ENCODE results near the gene DOCK1.
A peak's percentile ranks its signal among the peaks of the same experiment; 100 is the strongest.
"Not testable (repeated sequence)": the region's sequence is repeated elsewhere in the genome, so short reads cannot be mapped to it uniquely, and the experiment has no call there.

The DOCK1 gene

GRCh38 chr10:126938121-126938520 lies 32.9 kb downstream of the DOCK1 start:
- H3K4me1 ChIP-seq; H3K4me3 ChIP-seq; in situ Hi-C loops (cut with MboI; ENCODE audit: low sequenced_read_pairs); DNase-seq (ENCODE audit: low spot score in 2 of 2); H3K27me3 ChIP-seq (ENCODE audit: low read depth); H3K9me3 ChIP-seq; H3K36me3 ChIP-seq (replicated peaks): not testable (repeated sequence)

GRCh38 chr10:126939706-126940105 lies 34.5 kb downstream of the DOCK1 start:
- DNase-seq (ENCODE audit: low spot score in 2 of 2) = peak in 1 of 2 experiments; percentile 22
- H3K27me3 ChIP-seq (ENCODE audit: low read depth) = no peaks in the 10 kb centered on the region
- H3K36me3 ChIP-seq (replicated peaks) = no peaks in the 10 kb centered on the region
- no peaks in the 10 kb centered on the region for H3K4me1 ChIP-seq
- no peaks in the 10 kb centered on the region; the same call in 1 of the 2 replicates for H3K9me3 ChIP-seq
- no peak overlapping the region for H3K4me3 ChIP-seq
- in situ Hi-C loops (cut with MboI; ENCODE audit: low sequenced_read_pairs) = no loop called here

DNA sequence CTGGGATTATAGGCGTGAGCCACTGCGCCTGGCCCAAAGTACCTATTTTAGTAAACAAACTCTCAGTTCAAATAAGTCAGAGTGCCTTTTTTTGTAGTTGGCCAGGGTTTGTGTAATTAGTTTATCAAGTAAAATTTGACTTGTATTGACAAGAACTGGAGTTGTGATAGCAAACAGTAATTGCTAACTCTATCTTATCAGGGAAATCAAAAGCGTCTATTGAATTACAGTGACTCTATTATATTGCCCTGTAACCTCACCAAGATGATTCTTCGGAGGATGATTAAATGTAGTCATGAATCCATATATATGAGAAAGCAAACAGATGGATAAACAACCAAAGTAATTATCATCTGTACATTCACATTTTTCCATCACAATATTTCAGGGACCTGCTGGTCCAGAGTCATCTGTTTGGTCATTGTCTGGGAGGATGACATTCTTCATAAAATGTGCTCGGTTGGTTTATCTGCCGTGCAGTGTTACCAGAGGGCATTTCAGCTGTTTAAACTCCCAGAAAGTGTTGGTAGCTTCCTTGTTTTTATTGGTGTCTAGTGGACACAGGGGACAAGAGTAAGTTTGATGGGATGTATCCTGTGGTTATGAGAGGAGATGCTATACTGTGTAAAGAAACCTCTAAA lies 35.6 kb downstream of the DOCK1 start:
- Histone ChIP-seq H3K36me3 (replicated peaks) (no peaks in the 10 kb centered on the region), H3K4me3 (no peak overlapping the region), H3K27me3 (ENCODE audit: low read depth) (no peaks in the 10 kb centered on the region), H3K9me3 (no peaks in the 10 kb centered on the region; the same call in 1 of the 2 replicates), H3K4me1 (no peaks in the 10 kb centered on the region)
- no peak for DNase-seq (ENCODE audit: low spot score in 2 of 2)
- in situ Hi-C loops (cut with MboI; ENCODE audit: low sequenced_read_pairs) = no loop called here

GRCh38 chr10:126944191-126944590 lies 39.0 kb downstream of the DOCK1 start:
- no peaks in the 10 kb centered on the region; the same call in 1 of the 2 replicates for H3K9me3 ChIP-seq
- in situ Hi-C loops (cut with MboI; ENCODE audit: low sequenced_read_pairs) = no loop called here
- DNase-seq (ENCODE audit: low spot score in 2 of 2) = no peak
- no peaks in the 10 kb centered on the region for H3K36me3 ChIP-seq (replicated peaks)
- no peak overlapping the region for H3K4me3 ChIP-seq
- no peaks in the 10 kb centered on the region for H3K27me3 ChIP-seq (ENCODE audit: low read depth)
- no peaks in the 10 kb centered on the region for H3K4me1 ChIP-seq

- Histone ChIP-seq H3K36me3 (replicated peaks) (no peaks in the 10 kb centered on the region), H3K4me3 (no peak overlapping the region), H3K4me1 (no peaks in the 10 kb centered on the region), H3K27me3 (ENCODE audit: low read depth) (no peaks in the 10 kb centered on the region), H3K9me3 (no peaks in the 10 kb centered on the region; the same call in none of the 2 replicates)
- no peak for DNase-seq (ENCODE audit: low spot score in 2 of 2)
- in situ Hi-C loops (cut with MboI; ENCODE audit: low sequenced_read_pairs) = no loop called here
Observed at GRCh38 chr10:126945351-126946030, 40.3 kb downstream of the DOCK1 start.

GRCh38 chr10:126946746-126947145 lies 41.5 kb downstream of the DOCK1 start:
- in situ Hi-C loops (cut with MboI; ENCODE audit: low sequenced_read_pairs) = no loop called here
- no peaks in the 10 kb centered on the region for H3K36me3 ChIP-seq (replicated peaks)
- H3K4me1 ChIP-seq = no peaks in the 10 kb centered on the region
- no peak overlapping the region for H3K4me3 ChIP-seq
- H3K27me3 ChIP-seq (ENCODE audit: low read depth) = no peaks in the 10 kb centered on the region
- no peaks in the 10 kb centered on the region; the same call in 1 of the 2 replicates for H3K9me3 ChIP-seq
- DNase-seq (ENCODE audit: low spot score in 2 of 2) = no peak

- Histone ChIP-seq H3K36me3 (replicated peaks) (no peaks in the 10 kb centered on the region), H3K27me3 (ENCODE audit: low read depth) (no peaks in the 10 kb centered on the region), H3K4me1 (no peaks in the 10 kb centered on the region), H3K9me3 (no peaks in the 10 kb centered on the region; the same call in 1 of the 2 replicates), H3K4me3 (no peak overlapping the region)
- DNase-seq (ENCODE audit: low spot score in 2 of 2) = no peak
- in situ Hi-C loops (cut with MboI; ENCODE audit: low sequenced_read_pairs) = no loop called here
Observed at GRCh38 chr10:126948355-126949160, 43.3 kb downstream of the DOCK1 start.

DNA sequence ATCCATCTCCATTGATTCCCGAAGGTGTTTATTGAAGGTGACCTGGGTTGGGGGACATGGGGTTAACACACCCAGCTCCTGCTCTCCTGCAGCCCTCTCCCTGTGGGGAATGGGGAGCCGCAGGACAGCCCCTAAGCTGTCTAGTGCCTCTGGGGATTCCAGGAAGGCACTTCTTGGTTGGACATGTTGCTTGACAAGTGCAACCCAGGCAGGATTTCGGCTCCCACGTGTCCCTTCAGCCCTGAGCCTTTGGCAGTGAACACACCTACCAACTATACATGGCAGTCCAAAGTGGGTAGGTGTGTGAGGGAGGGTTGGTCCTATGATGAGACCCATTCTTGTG lies 43.9 kb downstream of the DOCK1 start:
- no peak overlapping the region for H3K4me3 ChIP-seq
- H3K27me3 ChIP-seq (ENCODE audit: low read depth) = no peaks in the 10 kb centered on the region
- H3K4me1 ChIP-seq = no peaks in the 10 kb centered on the region
- no peaks in the 10 kb centered on the region for H3K36me3 ChIP-seq (replicated peaks)
- in situ Hi-C loops (cut with MboI; ENCODE audit: low sequenced_read_pairs) = no loop called here
- no peak for DNase-seq (ENCODE audit: low spot score in 2 of 2)
- H3K9me3 ChIP-seq = no peaks in the 10 kb centered on the region; the same call in 1 of the 2 replicates

DNA sequence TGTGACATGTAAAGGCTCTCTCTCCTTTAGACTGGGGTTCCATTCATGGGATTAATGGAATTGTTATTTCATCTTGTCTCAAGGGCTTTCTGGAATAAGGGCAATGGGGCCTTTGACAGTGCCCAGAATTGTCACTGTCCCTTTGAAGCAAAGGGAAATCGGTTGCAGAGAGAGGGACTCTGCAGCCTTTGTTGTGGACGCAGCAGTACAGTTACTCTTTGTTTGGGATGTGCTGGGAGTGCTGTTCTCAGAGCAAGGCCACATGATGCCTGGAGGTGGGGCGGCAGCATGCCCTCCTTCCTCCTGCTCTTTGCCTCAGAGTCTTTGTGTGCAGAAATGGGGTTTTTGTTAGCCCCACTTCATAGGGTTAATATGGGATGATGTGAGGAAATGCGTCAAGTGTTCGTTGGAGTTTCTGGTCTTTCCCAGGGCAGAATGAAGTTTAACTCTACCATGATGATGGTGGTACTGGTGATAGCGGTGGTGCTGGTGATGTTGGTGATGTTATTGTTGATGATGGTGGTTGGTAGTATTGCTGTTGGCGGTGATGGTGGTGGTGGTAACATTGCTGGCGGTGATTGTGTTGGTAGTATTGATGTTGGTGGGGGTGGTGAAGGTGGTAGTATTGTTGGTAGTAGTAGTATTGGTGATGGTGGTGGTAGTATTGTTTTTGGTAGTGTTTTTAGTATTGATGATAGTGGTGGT lies 45.3 kb downstream of the DOCK1 start:
- DNase-seq (ENCODE audit: low spot score in 2 of 2) = no peak
- Histone ChIP-seq H3K4me3 (no peak overlapping the region), H3K4me1 (no peaks in the 10 kb centered on the region), H3K9me3 (no peaks in the 10 kb centered on the region; the same call in 1 of the 2 replicates), H3K27me3 (ENCODE audit: low read depth) (no peaks in the 10 kb centered on the region), H3K36me3 (replicated peaks) (no peaks in the 10 kb centered on the region)
- in situ Hi-C loops (cut with MboI; ENCODE audit: low sequenced_read_pairs) = no loop called here

GRCh38 chr10:126953886-126954285 lies 48.7 kb downstream of the DOCK1 start:
- no peaks in the 10 kb centered on the region for H3K36me3 ChIP-seq (replicated peaks)
- H3K27me3 ChIP-seq (ENCODE audit: low read depth) = no peaks in the 10 kb centered on the region
- in situ Hi-C loops (cut with MboI; ENCODE audit: low sequenced_read_pairs) = no loop called here
- H3K9me3 ChIP-seq = no peaks in the 10 kb centered on the region; the same call in 1 of the 2 replicates
- DNase-seq (ENCODE audit: low spot score in 2 of 2) = no peak
- no peaks in the 10 kb centered on the region for H3K4me1 ChIP-seq
- no peak overlapping the region for H3K4me3 ChIP-seq

DNA sequence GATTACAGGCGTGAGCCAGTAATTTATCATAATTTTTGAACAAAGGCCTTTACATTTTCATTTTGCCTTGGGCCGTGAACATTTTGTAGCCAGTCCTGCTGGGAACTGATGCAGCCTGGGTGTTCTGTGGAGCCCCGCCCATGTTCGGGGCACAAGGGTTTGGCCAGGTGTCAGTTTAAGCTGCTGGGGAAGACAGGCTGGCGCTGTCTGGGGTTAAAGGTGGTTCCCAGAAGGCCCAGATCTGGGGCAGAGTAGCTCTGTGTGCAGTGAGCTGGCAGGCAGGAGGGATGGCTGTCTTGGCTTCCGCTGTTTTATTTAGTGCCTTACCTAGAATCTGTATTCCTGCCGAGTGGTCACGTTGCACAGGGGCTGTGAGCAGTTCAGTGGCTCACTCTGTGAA lies 50.2 kb downstream of the DOCK1 start:
- no peak for DNase-seq (ENCODE audit: low spot score in 2 of 2)
- Histone ChIP-seq H3K27me3 (ENCODE audit: low read depth) (no peaks in the 10 kb centered on the region), H3K4me3 (no peak overlapping the region), H3K9me3 (no peaks in the 10 kb centered on the region), H3K36me3 (replicated peaks) (no peaks in the 10 kb centered on the region), H3K4me1 (no peaks in the 10 kb centered on the region)
- in situ Hi-C loops (cut with MboI; ENCODE audit: low sequenced_read_pairs) = no loop called here

DNA sequence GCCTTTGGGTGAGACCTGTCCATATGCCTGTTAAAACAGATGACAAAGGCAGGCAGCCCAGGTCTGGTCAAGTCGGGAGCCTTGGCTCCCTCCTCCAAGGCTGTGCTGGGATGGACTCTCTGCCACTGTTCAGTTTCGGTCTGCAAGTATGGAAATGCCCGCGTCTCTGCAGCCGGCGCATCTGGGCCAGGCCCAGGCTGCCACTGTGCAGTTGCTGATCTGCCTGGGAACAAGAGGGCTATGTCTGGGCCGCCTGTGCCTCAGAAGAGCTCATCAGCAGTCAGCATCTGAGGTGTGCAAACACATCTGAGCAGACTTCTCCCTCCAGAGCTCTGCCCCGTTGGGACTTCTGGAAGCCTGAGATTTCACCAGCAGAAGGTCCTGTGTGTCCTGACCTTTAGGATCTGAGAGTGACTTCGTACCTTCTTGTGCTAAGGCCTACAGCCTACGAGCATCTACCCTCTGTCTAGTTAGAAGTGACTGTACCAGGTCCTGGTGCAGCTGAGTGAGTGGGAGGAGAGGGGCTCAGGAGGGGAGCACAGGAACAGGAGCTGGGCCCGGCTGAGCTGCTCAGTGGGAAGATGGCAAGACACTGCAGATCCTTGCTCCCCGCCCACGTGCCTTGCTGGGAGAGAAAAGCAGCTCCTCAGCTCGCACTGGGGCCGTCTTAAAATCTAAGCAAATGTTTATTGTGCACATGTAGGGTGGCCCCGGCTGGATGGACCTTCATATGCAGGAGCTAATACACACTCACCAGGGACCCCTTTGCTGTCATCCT lies 50.9 kb downstream of the DOCK1 start:
- in situ Hi-C loops (cut with MboI; ENCODE audit: low sequenced_read_pairs) = no loop called here
- no peak for DNase-seq (ENCODE audit: low spot score in 2 of 2)
- Histone ChIP-seq H3K27me3 (ENCODE audit: low read depth) (no peaks in the 10 kb centered on the region), H3K9me3 (no peaks in the 10 kb centered on the region), H3K4me3 (no peak overlapping the region), H3K36me3 (replicated peaks) (no peaks in the 10 kb centered on the region), H3K4me1 (no peaks in the 10 kb centered on the region)

DNA sequence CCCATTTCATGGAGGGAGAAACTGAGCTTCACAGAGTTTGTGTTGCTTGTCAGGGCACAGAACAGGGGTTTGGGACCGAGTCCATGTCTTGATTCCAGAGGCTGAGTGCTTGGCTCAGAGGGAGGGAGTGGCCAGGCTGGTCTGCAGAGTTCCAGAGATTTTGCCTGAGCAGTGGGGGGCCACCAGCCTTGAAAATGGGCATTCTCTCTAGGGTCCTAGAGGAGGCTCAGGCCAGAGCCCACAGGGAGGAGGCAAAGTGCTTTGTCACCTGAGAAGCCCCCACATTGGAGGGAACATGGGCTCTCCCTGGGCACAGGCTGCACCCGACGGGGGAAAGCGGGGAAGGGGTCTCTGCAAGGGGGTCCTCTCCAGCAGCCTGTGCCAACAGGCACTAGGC lies 51.5 kb downstream of the DOCK1 start:
- in situ Hi-C loops (cut with MboI; ENCODE audit: low sequenced_read_pairs) = no loop called here
- Histone ChIP-seq H3K9me3 (no peaks in the 10 kb centered on the region), H3K4me1 (no peaks in the 10 kb centered on the region), H3K36me3 (replicated peaks) (no peaks in the 10 kb centered on the region), H3K4me3 (no peak overlapping the region), H3K27me3 (ENCODE audit: low read depth) (no peaks in the 10 kb centered on the region)
- no peak for DNase-seq (ENCODE audit: low spot score in 2 of 2)

Data from HAP-1 (cell line).